ENCODE measurements around the gene SFMBT2.

DNA sequence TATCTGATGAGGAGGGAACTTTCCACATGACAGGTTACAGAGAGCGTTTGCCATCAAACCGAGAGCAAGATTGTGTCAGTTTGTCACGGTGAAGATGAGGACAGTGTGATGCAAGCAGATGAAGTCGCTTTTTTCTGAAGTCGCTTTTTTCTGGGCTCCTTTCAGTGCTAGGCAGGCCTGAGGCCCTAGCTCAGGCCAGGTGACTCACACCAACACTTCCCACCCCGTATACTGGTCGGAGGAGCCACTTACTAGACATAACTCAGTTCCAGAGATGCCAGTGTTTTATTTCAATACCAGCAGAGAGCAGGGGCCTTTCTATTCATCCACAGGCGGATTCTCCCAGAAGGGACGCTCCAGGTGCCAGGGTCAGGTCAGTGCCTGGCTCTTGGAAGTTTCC, 58.9 kb downstream of the SFMBT2 start:
- no peak for TF ChIP-seq EP300 (IDR thresholded peaks at IDR 0.05; ENCODE audit: borderline replicate concordance)
- no peak for TF ChIP-seq TCF12 (IDR thresholded peaks at IDR 0.05; ENCODE audit: low read depth)
- no peak for TF ChIP-seq YY1 (IDR thresholded peaks at IDR 0.05; ENCODE audit: low read depth)
- TF ChIP-seq FOXM1 (IDR thresholded peaks at IDR 0.05; ENCODE audit: borderline replicate concordance, low read depth), result no peak
- TF ChIP-seq, protein P1, sequence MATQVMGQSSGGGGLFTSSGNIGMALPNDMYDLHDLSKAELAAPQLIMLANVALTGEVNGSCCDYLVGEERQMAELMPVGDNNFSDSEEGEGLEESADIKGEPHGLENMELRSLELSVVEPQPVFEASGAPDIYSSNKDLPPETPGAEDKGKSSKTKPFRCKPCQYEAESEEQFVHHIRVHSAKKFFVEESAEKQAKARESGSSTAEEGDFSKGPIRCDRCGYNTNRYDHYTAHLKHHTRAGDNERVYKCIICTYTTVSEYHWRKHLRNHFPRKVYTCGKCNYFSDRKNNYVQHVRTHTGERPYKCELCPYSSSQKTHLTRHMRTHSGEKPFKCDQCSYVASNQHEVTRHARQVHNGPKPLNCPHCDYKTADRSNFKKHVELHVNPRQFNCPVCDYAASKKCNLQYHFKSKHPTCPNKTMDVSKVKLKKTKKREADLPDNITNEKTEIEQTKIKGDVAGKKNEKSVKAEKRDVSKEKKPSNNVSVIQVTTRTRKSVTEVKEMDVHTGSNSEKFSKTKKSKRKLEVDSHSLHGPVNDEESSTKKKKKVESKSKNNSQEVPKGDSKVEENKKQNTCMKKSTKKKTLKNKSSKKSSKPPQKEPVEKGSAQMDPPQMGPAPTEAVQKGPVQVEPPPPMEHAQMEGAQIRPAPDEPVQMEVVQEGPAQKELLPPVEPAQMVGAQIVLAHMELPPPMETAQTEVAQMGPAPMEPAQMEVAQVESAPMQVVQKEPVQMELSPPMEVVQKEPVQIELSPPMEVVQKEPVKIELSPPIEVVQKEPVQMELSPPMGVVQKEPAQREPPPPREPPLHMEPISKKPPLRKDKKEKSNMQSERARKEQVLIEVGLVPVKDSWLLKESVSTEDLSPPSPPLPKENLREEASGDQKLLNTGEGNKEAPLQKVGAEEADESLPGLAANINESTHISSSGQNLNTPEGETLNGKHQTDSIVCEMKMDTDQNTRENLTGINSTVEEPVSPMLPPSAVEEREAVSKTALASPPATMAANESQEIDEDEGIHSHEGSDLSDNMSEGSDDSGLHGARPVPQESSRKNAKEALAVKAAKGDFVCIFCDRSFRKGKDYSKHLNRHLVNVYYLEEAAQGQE (IDR thresholded peaks at IDR 0.05; ENCODE audit: low read depth), result no peak
- TF ChIP-seq, protein P2, sequence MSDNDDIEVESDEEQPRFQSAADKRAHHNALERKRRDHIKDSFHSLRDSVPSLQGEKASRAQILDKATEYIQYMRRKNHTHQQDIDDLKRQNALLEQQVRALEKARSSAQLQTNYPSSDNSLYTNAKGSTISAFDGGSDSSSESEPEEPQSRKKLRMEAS (IDR thresholded peaks at IDR 0.05), result no peak
- TF ChIP-seq RAD21 (IDR thresholded peaks at IDR 0.05; ENCODE audit: low read depth), result no peak
- no peak for TF ChIP-seq NFIC (IDR thresholded peaks at IDR 0.05)
- no peak for TF ChIP-seq CEBPB (IDR thresholded peaks at IDR 0.05)
- no peak for TF ChIP-seq TAF1 (IDR thresholded peaks at IDR 0.05; ENCODE audit: low read depth)
- TF ChIP-seq TEAD4 (IDR thresholded peaks at IDR 0.05), result no peak
- TF ChIP-seq, protein P3, sequence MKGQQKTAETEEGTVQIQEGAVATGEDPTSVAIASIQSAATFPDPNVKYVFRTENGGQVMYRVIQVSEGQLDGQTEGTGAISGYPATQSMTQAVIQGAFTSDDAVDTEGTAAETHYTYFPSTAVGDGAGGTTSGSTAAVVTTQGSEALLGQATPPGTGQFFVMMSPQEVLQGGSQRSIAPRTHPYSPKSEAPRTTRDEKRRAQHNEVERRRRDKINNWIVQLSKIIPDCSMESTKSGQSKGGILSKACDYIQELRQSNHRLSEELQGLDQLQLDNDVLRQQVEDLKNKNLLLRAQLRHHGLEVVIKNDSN (IDR thresholded peaks at IDR 0.05), result no peak
- no peak for TF ChIP-seq CREB1 (IDR thresholded peaks at IDR 0.05; ENCODE audit: low read depth)

All from Ishikawa (cell line).